HEK293 (cell line): ENCODE results near the gene CEP68.

Source experiments
- ZNF518A ChIP-seq: fragments of 450-650 bp; formaldehyde crosslinking; conservative IDR thresholded peaks from 2 replicates; pipeline ENCODE4 v1.5.1; 2016; ENCODE audit warnings: low read depth, missing biosample characterization, missing genetic modification characterization
- TF ChIP-seq, protein P1 (sequence below): fragments of 450-650 bp; formaldehyde crosslinking; IDR thresholded peaks from 2 replicates; pipeline ENCODE4 v1.5.1; 2016; ENCODE audit warnings: missing biosample characterization, missing genetic modification characterization
- TF ChIP-seq, protein P2 (sequence below): fragments of 450-650 bp; formaldehyde crosslinking; IDR thresholded peaks from 2 replicates; pipeline ENCODE4 v1.5.1; 2017; ENCODE audit warnings: missing biosample characterization, missing genetic modification characterization

- TF ChIP-seq, protein P1, sequence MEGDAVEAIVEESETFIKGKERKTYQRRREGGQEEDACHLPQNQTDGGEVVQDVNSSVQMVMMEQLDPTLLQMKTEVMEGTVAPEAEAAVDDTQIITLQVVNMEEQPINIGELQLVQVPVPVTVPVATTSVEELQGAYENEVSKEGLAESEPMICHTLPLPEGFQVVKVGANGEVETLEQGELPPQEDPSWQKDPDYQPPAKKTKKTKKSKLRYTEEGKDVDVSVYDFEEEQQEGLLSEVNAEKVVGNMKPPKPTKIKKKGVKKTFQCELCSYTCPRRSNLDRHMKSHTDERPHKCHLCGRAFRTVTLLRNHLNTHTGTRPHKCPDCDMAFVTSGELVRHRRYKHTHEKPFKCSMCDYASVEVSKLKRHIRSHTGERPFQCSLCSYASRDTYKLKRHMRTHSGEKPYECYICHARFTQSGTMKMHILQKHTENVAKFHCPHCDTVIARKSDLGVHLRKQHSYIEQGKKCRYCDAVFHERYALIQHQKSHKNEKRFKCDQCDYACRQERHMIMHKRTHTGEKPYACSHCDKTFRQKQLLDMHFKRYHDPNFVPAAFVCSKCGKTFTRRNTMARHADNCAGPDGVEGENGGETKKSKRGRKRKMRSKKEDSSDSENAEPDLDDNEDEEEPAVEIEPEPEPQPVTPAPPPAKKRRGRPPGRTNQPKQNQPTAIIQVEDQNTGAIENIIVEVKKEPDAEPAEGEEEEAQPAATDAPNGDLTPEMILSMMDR (tag by site-specific recombination): no peak
- TF ChIP-seq, protein P2, sequence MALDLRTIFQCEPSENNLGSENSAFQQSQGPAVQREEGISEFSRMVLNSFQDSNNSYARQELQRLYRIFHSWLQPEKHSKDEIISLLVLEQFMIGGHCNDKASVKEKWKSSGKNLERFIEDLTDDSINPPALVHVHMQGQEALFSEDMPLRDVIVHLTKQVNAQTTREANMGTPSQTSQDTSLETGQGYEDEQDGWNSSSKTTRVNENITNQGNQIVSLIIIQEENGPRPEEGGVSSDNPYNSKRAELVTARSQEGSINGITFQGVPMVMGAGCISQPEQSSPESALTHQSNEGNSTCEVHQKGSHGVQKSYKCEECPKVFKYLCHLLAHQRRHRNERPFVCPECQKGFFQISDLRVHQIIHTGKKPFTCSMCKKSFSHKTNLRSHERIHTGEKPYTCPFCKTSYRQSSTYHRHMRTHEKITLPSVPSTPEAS (tag by site-specific recombination): 0 out of 2 replicates have a peak, but pooled peaks have one; percentile 17
- TF ChIP-seq ZNF518A (tag by site-specific recombination): no peak
These were observed 598 bp upstream of the CEP68 start for GRCh38 chr2:65055422-65056214.
